GM06990 (cell line): ENCODE results near the gene ZNF398.

Experiments
- DNase-seq: peaks from one replicate; pipeline ENCODE4 v3.0.0-alpha.2; 2011; ENCODE audit not compliant: insufficient read length; ENCODE audit errors: extremely low read depth
- H3K27me3 ChIP-seq: replicated peaks from 2 replicates; pipeline ENCODE4 v1.6.0; 2011; ENCODE audit warnings: low read length; ENCODE audit not compliant: control insufficient read depth, insufficient read depth
- H3K36me3 ChIP-seq: 2 replicates; pipeline ENCODE4 v1.5.1; 2011; ENCODE audit warnings: low read length; ENCODE audit not compliant: control insufficient read depth, insufficient read depth
- H3K4me3 ChIP-seq: replicated peaks from 2 replicates; pipeline ENCODE4 v1.5.1; 2011; ENCODE audit warnings: low read depth, mild to moderate bottlenecking, control low read depth, low read length
- CTCF ChIP-seq: IDR thresholded peaks from 2 replicates; pipeline ENCODE4 v1.5.1; 2011; ENCODE audit warnings: low read length, control low read depth, mild to moderate bottlenecking, inconsistent platforms; ENCODE audit not compliant: insufficient read depth, poor library complexity, severe bottlenecking

Gene ZNF398

GRCh38 chr7:149126662-149127266 is 20.5 kb upstream of the ZNF398 start:
- peaks cover 4% of the 10 kb centered on the region for H3K36me3 ChIP-seq
- peak; percentile 81 for DNase-seq
- TF ChIP-seq CTCF: no peak

GRCh38 chr7:149130572-149131198 is 16.6 kb upstream of the ZNF398 start:
- H3K27me3 ChIP-seq: no peaks in the 10 kb centered on the region
- TF ChIP-seq CTCF: no peak
- no peak for DNase-seq
- H3K36me3 ChIP-seq: peaks cover 6% of the 10 kb centered on the region
- H3K4me3 ChIP-seq: no peak overlapping the region

More at GRCh38 chr7:149126662-149127266, 20.5 kb upstream of the ZNF398 start:
- Histone ChIP-seq H3K4me3 (peak overlapping the region; percentile 99), H3K27me3 (no peaks in the 10 kb centered on the region)

- Histone ChIP-seq H3K4me3 (no peak overlapping the region), H3K36me3 (peaks cover 6% of the 10 kb centered on the region), H3K27me3 (no peaks in the 10 kb centered on the region)
- TF ChIP-seq CTCF: no peak
- DNase-seq: no peak
These were observed 14.1 kb upstream of the ZNF398 start for GRCh38 chr7:149133028-149133710.

- Histone ChIP-seq H3K27me3 (no peaks in the 10 kb centered on the region), H3K4me3 (no peak overlapping the region), H3K36me3 (peaks cover 1% of the 10 kb centered on the region)
- no peak for DNase-seq
- TF ChIP-seq CTCF: no peak
These were observed 11.1 kb upstream of the ZNF398 start for GRCh38 chr7:149136118-149136517.

GRCh38 chr7:149140831-149141230 is 6.4 kb upstream of the ZNF398 start:
- no peaks in the 10 kb centered on the region; the same call in 1 of the 2 replicates for H3K36me3 ChIP-seq
- TF ChIP-seq CTCF: no peak
- H3K27me3 ChIP-seq: no peaks in the 10 kb centered on the region
- no peak overlapping the region for H3K4me3 ChIP-seq
- no peak for DNase-seq
